ENCODE results near the gene PTPN2. TPM values are rescaled to one million over a fixed set of nuclear protein-coding genes. Genes with fewer than 3 reads are reported as not detected.
"Not testable (repeated sequence)": the region's sequence is repeated elsewhere in the genome, so short reads cannot be mapped to it uniquely, and the experiment has no call there.

The PTPN2 gene
- total and polyA plus RNA-seq, 12 donors, result 13.1 to 60.4 (median 31.2) TPM

DNA sequence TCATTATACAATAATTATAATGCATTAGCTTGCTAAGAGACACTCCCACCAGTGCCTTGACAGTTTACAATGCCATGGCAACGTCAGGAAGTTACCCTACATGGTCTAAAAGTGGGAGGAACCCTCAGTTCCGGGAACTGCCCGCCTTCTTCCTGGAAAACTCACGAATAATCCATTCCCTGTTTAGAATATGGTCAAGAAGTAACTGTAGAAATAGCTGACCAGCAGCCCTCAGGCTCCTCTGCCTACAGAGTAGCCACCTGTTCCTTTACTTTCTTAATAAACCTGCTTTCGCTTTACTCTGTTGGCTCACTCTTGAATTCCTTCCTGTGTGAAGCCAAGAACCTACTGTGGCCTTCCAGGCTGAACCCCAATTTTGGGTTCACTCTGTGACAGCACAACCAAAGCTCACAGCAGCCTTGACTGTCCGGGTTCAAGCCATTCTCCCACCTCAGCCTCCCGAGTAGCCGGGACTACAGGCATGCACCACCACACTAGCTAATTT, 20.0 kb upstream of the PTPN2 start:
- 64 to 74% (median 68%) methylated on average over 8 of the region's 8 CpGs for WGBS, 4 donors
- Histone ChIP-seq H3K36me3 (replicated peaks in 1 of 2) (no peaks in the 10 kb centered on the region), H3K9me3 (replicated peaks in 1 of 3) (no peaks in the 10 kb centered on the region), H3K4me1 (replicated peaks in 1 of 2) (peaks cover 0 to 6% of the 10 kb centered on the region in 2 donors), H3K27ac (no peak overlapping the region), H3K4me3 (no peak overlapping the region), H3K27me3 (no peaks in the 10 kb centered on the region)
- peak in 2 of 7 donors; percentile 31 to 37 for DNase-seq
- intact Hi-C loops (cut with DNase I), result no loop called here
- TF ChIP-seq, protein P1, sequence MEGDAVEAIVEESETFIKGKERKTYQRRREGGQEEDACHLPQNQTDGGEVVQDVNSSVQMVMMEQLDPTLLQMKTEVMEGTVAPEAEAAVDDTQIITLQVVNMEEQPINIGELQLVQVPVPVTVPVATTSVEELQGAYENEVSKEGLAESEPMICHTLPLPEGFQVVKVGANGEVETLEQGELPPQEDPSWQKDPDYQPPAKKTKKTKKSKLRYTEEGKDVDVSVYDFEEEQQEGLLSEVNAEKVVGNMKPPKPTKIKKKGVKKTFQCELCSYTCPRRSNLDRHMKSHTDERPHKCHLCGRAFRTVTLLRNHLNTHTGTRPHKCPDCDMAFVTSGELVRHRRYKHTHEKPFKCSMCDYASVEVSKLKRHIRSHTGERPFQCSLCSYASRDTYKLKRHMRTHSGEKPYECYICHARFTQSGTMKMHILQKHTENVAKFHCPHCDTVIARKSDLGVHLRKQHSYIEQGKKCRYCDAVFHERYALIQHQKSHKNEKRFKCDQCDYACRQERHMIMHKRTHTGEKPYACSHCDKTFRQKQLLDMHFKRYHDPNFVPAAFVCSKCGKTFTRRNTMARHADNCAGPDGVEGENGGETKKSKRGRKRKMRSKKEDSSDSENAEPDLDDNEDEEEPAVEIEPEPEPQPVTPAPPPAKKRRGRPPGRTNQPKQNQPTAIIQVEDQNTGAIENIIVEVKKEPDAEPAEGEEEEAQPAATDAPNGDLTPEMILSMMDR (IDR thresholded peaks at IDR 0.05), result no peak
- TF ChIP-seq POLR2A (IDR thresholded peaks at IDR 0.05), result no peak

DNA sequence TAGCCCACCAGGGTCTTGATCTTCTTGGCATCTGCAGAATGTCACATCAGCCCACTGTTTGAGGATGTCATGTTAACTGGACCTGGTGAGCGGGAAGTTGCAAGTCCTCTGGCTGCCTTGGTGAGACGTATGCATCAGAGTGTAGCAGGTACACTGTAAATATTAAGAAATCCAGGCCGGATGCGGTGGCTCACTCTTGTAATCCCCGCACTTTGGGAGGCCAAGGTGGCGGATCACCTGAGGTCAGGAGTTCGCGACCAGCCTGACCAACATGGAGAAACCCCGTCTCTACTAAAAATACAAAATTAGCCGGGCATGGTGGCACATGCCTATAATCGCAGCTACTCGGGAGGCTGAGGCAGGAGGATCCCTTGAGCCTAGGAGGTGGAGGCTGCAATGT, 17.2 kb upstream of the PTPN2 start:
- H3K27ac ChIP-seq; H3K27me3 ChIP-seq; H3K36me3 ChIP-seq (replicated peaks in 1 of 2); H3K4me1 ChIP-seq (replicated peaks in 1 of 2); intact Hi-C loops (cut with DNase I); H3K4me3 ChIP-seq; DNase-seq; H3K9me3 ChIP-seq (replicated peaks in 1 of 3): not testable (repeated sequence)
- WGBS, 4 donors, result 90 to 94% (median 92%) methylated on average over 12 of the region's 12 CpGs

DNA sequence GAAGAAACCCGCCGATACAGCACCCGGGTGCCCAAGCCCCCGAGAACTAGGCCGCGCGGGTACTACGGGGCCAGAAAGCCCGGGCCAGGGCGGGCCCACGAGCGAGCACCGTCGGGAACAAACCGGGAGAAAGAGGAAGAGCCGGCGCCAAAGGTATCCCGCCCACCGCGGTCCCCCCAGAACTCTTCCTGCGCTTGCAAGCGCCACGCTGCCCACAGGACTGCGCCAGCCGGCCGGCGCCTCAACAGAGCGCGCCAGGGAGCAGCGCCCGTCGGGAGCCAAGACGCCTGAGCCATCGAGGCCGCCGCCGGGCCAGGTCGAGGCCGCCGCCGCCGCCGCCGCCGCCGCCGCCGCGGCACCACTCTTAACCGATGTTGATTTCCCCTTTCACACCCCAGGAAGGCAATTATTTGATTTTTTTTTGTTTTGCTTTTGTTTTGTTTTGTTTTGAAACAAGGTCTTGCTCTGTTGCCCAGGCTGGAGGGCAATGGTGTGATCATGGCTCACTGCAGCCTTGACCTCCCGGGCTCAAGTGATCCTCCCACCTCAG, 12.8 kb upstream of the PTPN2 start:
- intact Hi-C loops (cut with DNase I), result loop anchor here (5.0 to 10.0 kb wide), 3 partner anchors 40 to 155 kb away; no protein-coding TSS in a partner anchor
- H3K27me3 ChIP-seq; H3K36me3 ChIP-seq (replicated peaks in 1 of 2); H3K4me1 ChIP-seq (replicated peaks in 1 of 2); DNase-seq; H3K9me3 ChIP-seq (replicated peaks in 1 of 3); H3K27ac ChIP-seq: not testable (repeated sequence)
- WGBS, 4 donors, result 4 to 20% (median 9%) methylated on average over 15 to 41 of the region's 51 CpGs
- H3K4me3 ChIP-seq, result peak overlapping the region in 1 of 4 donors; percentile 55

DNA sequence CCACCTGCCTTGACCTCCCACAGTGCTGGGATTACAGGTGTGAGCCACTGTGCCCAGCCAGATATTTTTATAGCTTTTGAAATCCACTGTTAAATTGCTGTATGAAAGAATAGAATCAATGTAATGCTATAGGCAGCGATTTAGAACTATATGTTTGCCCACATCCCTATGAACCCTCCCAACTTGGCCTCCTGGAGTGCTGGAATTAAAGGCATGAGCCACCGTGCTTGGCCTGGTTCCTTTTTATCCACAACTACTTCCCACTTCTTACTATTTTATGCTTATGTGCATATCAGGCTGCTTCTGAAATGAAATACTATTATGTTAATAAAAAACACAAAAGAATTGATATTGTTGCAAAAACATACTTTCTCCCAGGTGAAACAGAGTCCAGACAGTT, 11.6 kb upstream of the PTPN2 start:
- no peak for DNase-seq
- Histone ChIP-seq H3K36me3 (replicated peaks in 1 of 2) (no peaks in the 10 kb centered on the region), H3K27me3 (no peaks in the 10 kb centered on the region), H3K9me3 (replicated peaks in 1 of 3) (no peaks in the 10 kb centered on the region), H3K27ac (no peak overlapping the region), H3K4me3 (no peak overlapping the region), H3K4me1 (replicated peaks in 1 of 2) (no peaks in the 10 kb centered on the region)
- 75 to 82% (median 77%) methylated on average over 2 of the region's 2 CpGs for WGBS, 4 donors
- TF ChIP-seq POLR2A (IDR thresholded peaks at IDR 0.05), result no peak
- TF ChIP-seq, protein P1 (IDR thresholded peaks at IDR 0.05), result no peak
- intact Hi-C loops (cut with DNase I), result loop anchor here (5.0 to 10.0 kb wide), 3 partner anchors 42 to 153 kb away; no protein-coding TSS in a partner anchor

DNA sequence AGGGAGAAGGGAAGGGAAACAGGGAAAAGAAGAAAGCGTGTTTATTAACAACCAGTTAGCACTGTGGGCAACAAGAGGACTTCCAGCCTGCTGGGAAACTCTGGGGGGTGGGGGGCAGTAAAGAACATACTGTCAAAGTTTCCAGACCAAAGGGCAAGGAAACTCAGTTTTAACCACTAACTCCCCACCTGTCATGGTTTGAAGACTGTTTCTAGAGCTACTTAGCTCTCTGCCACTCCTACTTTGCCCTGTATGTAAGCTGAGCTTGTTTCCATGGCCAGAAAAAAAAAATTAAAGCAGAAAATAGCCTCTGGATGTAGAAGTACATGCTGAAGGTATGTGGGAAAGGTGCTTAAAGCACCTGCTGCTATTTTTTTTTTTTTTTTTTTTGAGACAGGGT, 11.0 kb upstream of the PTPN2 start:
- H3K36me3 ChIP-seq (replicated peaks in 1 of 2), result no peaks in the 10 kb centered on the region
- H3K4me3 ChIP-seq, result no peak overlapping the region
- H3K27me3 ChIP-seq, result no peaks in the 10 kb centered on the region
- intact Hi-C loops (cut with DNase I), result loop anchor here (5.0 to 10.0 kb wide), 3 partner anchors 42 to 153 kb away; no protein-coding TSS in a partner anchor
- no peaks in the 10 kb centered on the region for H3K9me3 ChIP-seq (replicated peaks in 1 of 3)
- DNase-seq, result no peak
- no peaks in the 10 kb centered on the region for H3K4me1 ChIP-seq (replicated peaks in 1 of 2)
- 67 to 90% (median 78%) methylated on average over 1 of the region's 1 CpG for WGBS, 4 donors
- TF ChIP-seq, protein P1 (IDR thresholded peaks at IDR 0.05), result no peak
- TF ChIP-seq POLR2A (IDR thresholded peaks at IDR 0.05), result no peak
- H3K27ac ChIP-seq, result no peak overlapping the region
